MM.1S (cell line): ENCODE measurements around the gene SORCS2.

Experiments
- CTCF ChIP-seq: fragments of 300-600 bp; sonication (generic); IDR thresholded peaks from 2 replicates; pipeline ENCODE4 v1.5.1; 2016; ENCODE audit warnings: antibody characterized with exemption, low read length, mixed read lengths
- EZH2 ChIP-seq: fragments of 300-600 bp; sonication (generic); optimal IDR thresholded peaks from 2 replicates; pipeline ENCODE3; 2017; ENCODE audit warnings: low read depth, mild to moderate bottlenecking, antibody characterized with exemption, low read length, mixed read lengths

- TF ChIP-seq CTCF (no peak), EZH2 (no peak)
These were observed 365.1 kb downstream of the SORCS2 start for GRCh38 chr4:7557456-7557855.
